GM12873 (cell line): ENCODE results near the gene ARHGAP6.

Experiments
- CTCF ChIP-seq: IDR thresholded peaks from 2 replicates; pipeline ENCODE4 v1.5.1; 2012; ENCODE audit warnings: low read depth, mild to moderate bottlenecking, moderate library complexity, low read length, control low read depth; ENCODE audit not compliant: insufficient read depth; ENCODE audit errors: missing control alignments

Gene ARHGAP6

GRCh38 chrX:11567528-11568220, 98.0 kb downstream of the ARHGAP6 start:
- TF ChIP-seq CTCF, result no peak

- TF ChIP-seq CTCF, result no peak
These were observed 98.9 kb downstream of the ARHGAP6 start for GRCh38 chrX:11566789-11567188.

GRCh38 chrX:11566173-11566572, 99.5 kb downstream of the ARHGAP6 start:
- no peak for TF ChIP-seq CTCF

- TF ChIP-seq CTCF, result no peak
These were observed 101.2 kb downstream of the ARHGAP6 start for GRCh38 chrX:11564546-11564945.

GRCh38 chrX:11562570-11562969, 103.2 kb downstream of the ARHGAP6 start:
- no peak for TF ChIP-seq CTCF

- peak; percentile 81 for TF ChIP-seq CTCF
These were observed 106.7 kb downstream of the ARHGAP6 start for GRCh38 chrX:11558972-11559371.

GRCh38 chrX:11557120-11557519, 108.6 kb downstream of the ARHGAP6 start:
- no peak for TF ChIP-seq CTCF
